Glutamatergic neuron (in vitro differentiated cells): Measurements from ENCODE around the gene TRIAP1. TPM values are rescaled to one million over a fixed set of nuclear protein-coding genes. Genes with fewer than 3 reads are reported as not detected.

ENCODE experiments used
- DNase-seq: peaks from one replicate; pipeline ENCODE4 v3.0.0; 2022
- H3K27ac Mint-ChIP-seq: one replicate; pipeline ENCODE4 v1.8.0; 2020; ENCODE audit warnings: mild to moderate bottlenecking, mixed read lengths, inconsistent platforms; ENCODE audit not compliant: unreplicated experiment
- H3K27me3 Mint-ChIP-seq: one replicate; pipeline ENCODE4 v1.8.0; 2020; ENCODE audit warnings: mild to moderate bottlenecking, moderate library complexity, mixed read lengths, inconsistent platforms; ENCODE audit not compliant: unreplicated experiment
- H3K36me3 Mint-ChIP-seq: one replicate; pipeline ENCODE4 v1.8.0; 2020; ENCODE audit warnings: mild to moderate bottlenecking, mixed read lengths, inconsistent platforms; ENCODE audit not compliant: unreplicated experiment
- H3K4me1 Mint-ChIP-seq: one replicate; pipeline ENCODE4 v1.8.0; 2020; ENCODE audit warnings: mild to moderate bottlenecking, low read depth, mixed read lengths, inconsistent platforms; ENCODE audit not compliant: unreplicated experiment
- H3K4me3 Mint-ChIP-seq: one replicate; pipeline ENCODE4 v1.8.0; 2020; ENCODE audit warnings: mild to moderate bottlenecking, mixed read lengths, inconsistent platforms; ENCODE audit not compliant: unreplicated experiment
- H3K9me3 Mint-ChIP-seq: one replicate; pipeline ENCODE4 v1.8.0; 2020; ENCODE audit warnings: mild to moderate bottlenecking, moderate library complexity, mixed read lengths, inconsistent platforms; ENCODE audit not compliant: unreplicated experiment
- total RNA-seq: library from RNA; stranded (reverse); fragmentation: NEBNext Ultra II Directional; extraction: Animal tissue kit (Norgen Biotek cat#: 25700); gene quantifications from one replicate; pipeline ENCODE4 v1.2.1, GENCODE V29; 2021; ENCODE audit not compliant: unreplicated experiment
- TF ChIP-seq, protein P1 (sequence below): fragments of 200-600 bp; sonication (generic); IDR thresholded peaks from one replicate; pipeline ENCODE4 v1.5.0; 2021; ENCODE audit not compliant: partially characterized antibody, unreplicated experiment

Gene TRIAP1
- total RNA-seq, 1 donor from 2014 or later = 25.2 TPM

DNA sequence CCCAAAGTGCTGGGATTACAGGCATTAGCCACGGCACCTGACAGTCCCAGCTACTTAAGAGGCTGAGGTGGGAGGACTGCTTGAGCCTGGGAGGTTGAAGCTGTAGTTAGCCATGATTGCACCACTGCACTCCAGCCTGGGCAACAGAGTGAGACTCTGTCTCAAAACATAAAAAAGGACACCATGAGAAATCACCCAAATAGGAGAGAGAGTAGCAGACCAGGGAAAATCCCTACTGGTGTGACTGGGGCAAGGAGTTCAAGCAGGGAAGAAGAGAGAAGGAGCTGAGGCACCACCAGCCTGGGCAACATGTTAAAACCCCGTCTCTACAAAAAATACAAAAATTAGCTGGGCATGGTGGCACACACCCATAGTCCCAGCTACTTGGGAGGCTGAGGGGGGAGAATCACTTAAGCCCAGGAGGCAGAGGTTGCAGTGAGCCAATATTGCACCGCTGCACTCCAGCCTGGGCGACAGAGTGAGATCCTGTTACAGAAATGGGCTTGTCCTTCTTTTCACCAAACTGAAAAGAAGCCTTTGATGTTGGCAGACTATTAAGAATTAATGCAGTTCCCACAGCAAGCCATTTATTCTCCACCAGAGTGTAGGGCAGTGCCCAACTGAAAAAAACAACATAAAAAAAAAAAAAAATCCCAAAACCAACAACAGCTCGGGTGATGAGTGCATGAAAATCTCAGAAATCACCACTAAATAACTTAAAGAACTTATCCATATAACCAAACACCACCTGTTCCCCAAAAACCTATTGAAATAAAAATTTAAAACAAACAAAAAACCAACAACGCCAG is 27.8 kb upstream of the TRIAP1 start:
- Mint-ChIP-seq H3K9me3 (peaks cover 2% of the 10 kb centered on the region), H3K4me3 (no peak overlapping the region), H3K4me1 (peaks cover 11% of the 10 kb centered on the region), H3K36me3 (no peaks in the 10 kb centered on the region), H3K27me3 (no peaks in the 10 kb centered on the region), H3K27ac (peak overlapping the region; percentile 7)
- TF ChIP-seq, protein P1, sequence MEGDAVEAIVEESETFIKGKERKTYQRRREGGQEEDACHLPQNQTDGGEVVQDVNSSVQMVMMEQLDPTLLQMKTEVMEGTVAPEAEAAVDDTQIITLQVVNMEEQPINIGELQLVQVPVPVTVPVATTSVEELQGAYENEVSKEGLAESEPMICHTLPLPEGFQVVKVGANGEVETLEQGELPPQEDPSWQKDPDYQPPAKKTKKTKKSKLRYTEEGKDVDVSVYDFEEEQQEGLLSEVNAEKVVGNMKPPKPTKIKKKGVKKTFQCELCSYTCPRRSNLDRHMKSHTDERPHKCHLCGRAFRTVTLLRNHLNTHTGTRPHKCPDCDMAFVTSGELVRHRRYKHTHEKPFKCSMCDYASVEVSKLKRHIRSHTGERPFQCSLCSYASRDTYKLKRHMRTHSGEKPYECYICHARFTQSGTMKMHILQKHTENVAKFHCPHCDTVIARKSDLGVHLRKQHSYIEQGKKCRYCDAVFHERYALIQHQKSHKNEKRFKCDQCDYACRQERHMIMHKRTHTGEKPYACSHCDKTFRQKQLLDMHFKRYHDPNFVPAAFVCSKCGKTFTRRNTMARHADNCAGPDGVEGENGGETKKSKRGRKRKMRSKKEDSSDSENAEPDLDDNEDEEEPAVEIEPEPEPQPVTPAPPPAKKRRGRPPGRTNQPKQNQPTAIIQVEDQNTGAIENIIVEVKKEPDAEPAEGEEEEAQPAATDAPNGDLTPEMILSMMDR = no peak
- no peak for DNase-seq

DNA sequence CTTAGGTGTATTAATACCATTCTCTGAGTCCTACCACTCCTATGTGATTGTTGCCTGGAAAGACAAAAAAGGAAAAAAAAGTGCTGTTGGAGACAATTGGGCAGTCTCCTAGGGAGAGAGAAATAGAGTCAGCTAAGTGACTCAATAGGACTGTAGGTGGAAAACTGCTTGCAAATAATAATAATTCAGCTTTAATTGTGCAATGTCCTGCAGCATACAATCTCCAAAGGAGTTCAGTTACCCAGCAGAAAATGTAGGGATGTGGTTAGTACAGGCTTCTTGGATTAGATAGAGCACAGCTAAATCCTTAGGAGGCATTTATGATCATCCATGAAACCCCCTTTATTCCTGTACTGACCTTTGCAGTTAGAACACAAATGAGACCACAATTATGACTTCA is 26.3 kb upstream of the TRIAP1 start:
- peaks cover 2% of the 10 kb centered on the region for H3K9me3 Mint-ChIP-seq
- H3K4me1 Mint-ChIP-seq = peaks cover 13% of the 10 kb centered on the region
- TF ChIP-seq, protein P1 = no peak
- H3K27ac Mint-ChIP-seq = no peak overlapping the region
- H3K27me3 Mint-ChIP-seq = peaks cover 5% of the 10 kb centered on the region
- no peak for DNase-seq
- peak overlapping the region; percentile 56 for H3K4me3 Mint-ChIP-seq
- no peaks in the 10 kb centered on the region for H3K36me3 Mint-ChIP-seq

DNA sequence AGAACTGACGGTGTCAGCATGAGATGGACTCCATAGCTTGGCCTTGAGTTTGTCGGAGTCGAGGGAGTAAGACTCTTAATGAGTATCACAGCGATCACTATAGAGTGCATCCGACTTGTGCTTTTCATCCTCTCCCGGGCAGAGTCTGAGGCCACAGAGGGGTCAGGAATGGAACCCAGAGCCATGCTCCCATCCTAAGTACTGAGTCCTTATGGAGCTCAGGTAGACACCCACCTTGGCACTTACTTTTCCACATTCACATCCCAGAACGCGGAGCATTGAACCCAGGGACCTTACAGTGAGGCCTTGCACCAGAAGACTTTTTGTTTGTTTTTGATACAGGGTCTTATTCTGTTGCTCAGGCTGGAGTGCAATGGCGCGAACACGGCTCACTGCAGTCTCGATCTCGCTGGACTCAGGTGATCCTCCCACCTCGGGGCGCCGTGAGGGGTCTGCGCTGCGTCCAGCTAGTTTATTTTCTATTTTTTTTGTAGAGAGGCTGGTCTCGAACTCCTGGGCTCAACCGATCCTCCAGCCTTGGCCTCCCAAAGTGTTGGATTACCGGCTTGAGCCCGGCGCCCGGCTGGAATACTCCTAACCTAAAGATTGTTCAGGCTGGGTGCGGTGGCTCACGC is 24.1 kb upstream of the TRIAP1 start:
- TF ChIP-seq, protein P1 = no peak
- Mint-ChIP-seq H3K27ac (peak overlapping the region; percentile 36), H3K36me3 (no peaks in the 10 kb centered on the region), H3K27me3 (peaks cover 5% of the 10 kb centered on the region), H3K4me3 (peak overlapping the region; percentile 96), H3K4me1 (peaks cover 12% of the 10 kb centered on the region), H3K9me3 (no peaks in the 10 kb centered on the region)
- no peak for DNase-seq

DNA sequence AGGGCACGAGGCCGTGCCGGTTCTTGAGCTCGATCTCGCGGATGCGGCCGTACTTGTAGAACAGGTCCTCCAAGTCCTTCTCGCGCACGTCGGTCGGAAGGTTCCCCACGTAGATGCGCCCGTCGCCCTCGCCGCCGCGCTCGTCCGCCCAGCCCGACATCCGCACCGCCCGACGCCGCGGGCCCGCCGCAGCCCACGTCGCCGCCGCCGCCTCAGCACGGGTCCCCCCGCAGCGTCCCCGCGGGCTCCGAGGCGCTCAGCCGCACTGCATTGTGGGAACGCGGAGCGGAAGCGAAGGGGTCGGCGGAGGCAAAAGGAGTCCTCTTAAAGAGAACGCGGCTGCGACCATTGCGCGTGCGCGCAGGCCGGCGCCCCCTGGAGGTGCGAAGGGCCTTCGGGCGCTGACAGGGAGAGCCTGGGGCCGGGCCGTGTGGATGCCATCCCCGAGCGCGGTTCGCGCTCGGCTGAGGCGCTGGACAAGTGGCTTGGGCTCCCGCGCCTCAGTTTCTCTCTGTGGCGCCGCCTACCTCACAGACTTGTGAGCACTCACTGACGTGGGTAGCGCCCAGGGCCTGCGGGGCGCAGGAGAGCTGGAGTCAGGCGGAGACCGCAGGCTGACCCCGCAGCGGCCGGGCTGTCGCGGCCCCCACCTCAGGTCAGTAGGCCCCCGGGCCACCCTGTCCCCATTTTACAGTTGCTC is 23.4 kb upstream of the TRIAP1 start, which contains the start of gene SRSF9:
SRSF9 (minus strand) TSS at position 299 of the 700 bp plus-strand sequence; CDS start at position 160, 139 bp downstream.
- Mint-ChIP-seq H3K9me3 (no peaks in the 10 kb centered on the region), H3K4me1 (peaks cover 9% of the 10 kb centered on the region), H3K36me3 (no peaks in the 10 kb centered on the region), H3K4me3 (peak within 1 kb of the TSS; percentile 96), H3K27ac (peak within 1 kb of the TSS; percentile 84), H3K27me3 (peaks cover 5% of the 10 kb centered on the region)
- TF ChIP-seq, protein P1 = peak; percentile 87
- DNase-seq = peak; percentile 99
